ENCODE data around the gene HOXD8.

DNA sequence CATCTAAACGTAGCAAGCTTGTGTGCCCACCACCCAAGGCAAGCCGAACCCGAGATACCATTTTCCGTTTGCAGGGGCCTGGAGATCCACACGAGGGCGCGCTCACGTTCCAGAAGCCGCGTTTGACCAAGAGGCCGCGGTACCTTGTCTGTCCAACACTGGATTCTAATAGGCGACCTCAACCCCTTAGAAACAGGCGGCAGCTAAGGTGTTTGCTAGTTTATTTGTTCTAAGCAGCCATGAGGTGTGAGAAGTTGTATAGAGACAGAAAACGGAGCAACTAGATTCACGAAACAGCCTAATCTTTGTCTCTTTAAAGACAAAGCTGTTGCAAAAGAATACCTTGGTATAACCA, 18.2 kb upstream of the HOXD8 start:
- no peak for TF ChIP-seq CTCF (IDR thresholded peaks at IDR 0.05; ENCODE audit: insufficient read depth, low read length, poor library complexity, severe bottlenecking)
- TF ChIP-seq EZH2phosphoT487 (conservative IDR thresholded peaks at IDR 0.05; ENCODE audit: low read length) = no peak
